Nucleus accumbens (tissue), 56 donors: ENCODE results near the gene ROBO3.

Experiments used
- DNase-seq, 56 donors: peaks; one replicate each; lab custom pipeline; 2025; lab: John Stamatoyannopoulos, UW

The ROBO3 gene

GRCh38 chr11:124843616-124843910 is 21.7 kb upstream of the ROBO3 start:
- DNase-seq = no peak

- no peak for DNase-seq
These were observed 20.6 kb upstream of the ROBO3 start for GRCh38 chr11:124844664-124845079.

GRCh38 chr11:124846070-124846673 is 19.1 kb upstream of the ROBO3 start:
- DNase-seq = no peak

GRCh38 chr11:124859171-124859570 is 6.1 kb upstream of the ROBO3 start:
- no peak for DNase-seq

GRCh38 chr11:124861670-124862069 is 3.6 kb upstream of the ROBO3 start:
- no peak for DNase-seq

GRCh38 chr11:124863137-124863825 is 2.0 kb upstream of the ROBO3 start:
- DNase-seq = peak in 20 of 56 donors; percentile 6 to 62 (median 29)

- no peak for DNase-seq
These were observed 1.4 kb upstream of the ROBO3 start for GRCh38 chr11:124863826-124864165.

- no peak for DNase-seq
These were observed 898 bp upstream of the ROBO3 start for GRCh38 chr11:124864176-124864891.

- no peak for DNase-seq
These were observed 396 bp upstream of the ROBO3 start for GRCh38 chr11:124864892-124865180.

- peak in 9 of 56 donors; percentile 6 to 46 (median 21) for DNase-seq
These were observed 945 bp downstream of the ROBO3 start for GRCh38 chr11:124865902-124866851.

GRCh38 chr11:124867700-124868099 is 2.5 kb downstream of the ROBO3 start:
- peak in 5 of 56 donors; percentile 4 to 17 (median 12) for DNase-seq

- no peak for DNase-seq
These were observed 3.4 kb downstream of the ROBO3 start for GRCh38 chr11:124868331-124869274.

GRCh38 chr11:124869331-124869730 is 4.1 kb downstream of the ROBO3 start:
- DNase-seq = no peak

- no peak for DNase-seq
These were observed 4.7 kb downstream of the ROBO3 start for GRCh38 chr11:124869856-124870387.

- DNase-seq = no peak
These were observed 5.2 kb downstream of the ROBO3 start for GRCh38 chr11:124870430-124870829.

- DNase-seq = no peak
These were observed 7.0 kb downstream of the ROBO3 start for GRCh38 chr11:124872280-124872679.

- DNase-seq = no peak
These were observed 7.5 kb downstream of the ROBO3 start for GRCh38 chr11:124872741-124873140.

- DNase-seq = no peak
These were observed 8.7 kb downstream of the ROBO3 start for GRCh38 chr11:124873951-124874350.

- no peak for DNase-seq
These were observed 9.5 kb downstream of the ROBO3 start for GRCh38 chr11:124874571-124875255.
